ENCODE results near the gene FILIP1. TPM values are rescaled to one million over a fixed set of nuclear protein-coding genes. Genes with fewer than 3 reads are reported as not detected.

The FILIP1 gene
- total RNA-seq, 2 experiments from 2014 or later = not detected

DNA sequence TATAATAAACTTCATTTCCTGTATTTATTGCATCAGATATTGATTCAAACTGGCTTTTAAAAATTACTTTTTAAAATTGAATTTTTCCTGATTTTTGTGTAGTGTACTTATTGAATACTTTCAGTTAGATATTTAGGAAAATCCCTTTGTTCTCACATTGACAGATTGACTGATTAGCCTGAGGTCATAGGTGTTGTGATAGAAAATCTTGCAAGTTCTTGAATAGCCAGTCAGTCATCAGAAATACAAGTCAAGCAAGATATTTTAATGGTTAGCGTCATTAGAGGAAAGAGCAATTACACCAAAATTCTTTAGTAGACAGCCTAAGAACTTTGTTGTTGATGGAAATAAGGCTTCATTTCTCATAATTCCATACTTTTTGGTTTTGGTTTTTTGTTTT lies 205.6 kb downstream of the FILIP1 start:
- Histone ChIP-seq H3K4me3 (ENCODE audit: low read depth, low read length, poor library complexity, severe bottlenecking) (peak overlapping the region; percentile 94), H3K36me3 (ENCODE audit: insufficient read depth, low read length) (no peaks in the 10 kb centered on the region), H3K9me2 (ENCODE audit: insufficient read depth, low read length) (no peaks in the 10 kb centered on the region), H3K4me1 (ENCODE audit: insufficient read depth, low read length, poor library complexity, severe bottlenecking) (peaks cover 32% of the 10 kb centered on the region), H4K20me1 (ENCODE audit: insufficient read depth, low read length) (peaks cover 9% of the 10 kb centered on the region), H3K9me3 (ENCODE audit: low read length) (no peaks in the 10 kb centered on the region), H3K79me2 (ENCODE audit: insufficient read depth, low read depth, low read length) (peaks cover 49% of the 10 kb centered on the region), H3K4me2 (ENCODE audit: low read length) (peak overlapping the region; percentile 94), H2AFZ (ENCODE audit: low read length) (peak overlapping the region; percentile 84), H3K27ac (ENCODE audit: low read depth, low read length, poor library complexity, severe bottlenecking) (peak overlapping the region; percentile 33)
- no TSS peak for BruUV-seq (replicated peaks)
- POLR2A ChIA-PET = interaction anchor here (1.0 to 1.9 kb wide), 2 partner anchors 44 to 321 kb away, joined by 3 to 6 read pairs; partner anchors contain the start of gene COX7A2
- TF ChIP-seq, protein P1, sequence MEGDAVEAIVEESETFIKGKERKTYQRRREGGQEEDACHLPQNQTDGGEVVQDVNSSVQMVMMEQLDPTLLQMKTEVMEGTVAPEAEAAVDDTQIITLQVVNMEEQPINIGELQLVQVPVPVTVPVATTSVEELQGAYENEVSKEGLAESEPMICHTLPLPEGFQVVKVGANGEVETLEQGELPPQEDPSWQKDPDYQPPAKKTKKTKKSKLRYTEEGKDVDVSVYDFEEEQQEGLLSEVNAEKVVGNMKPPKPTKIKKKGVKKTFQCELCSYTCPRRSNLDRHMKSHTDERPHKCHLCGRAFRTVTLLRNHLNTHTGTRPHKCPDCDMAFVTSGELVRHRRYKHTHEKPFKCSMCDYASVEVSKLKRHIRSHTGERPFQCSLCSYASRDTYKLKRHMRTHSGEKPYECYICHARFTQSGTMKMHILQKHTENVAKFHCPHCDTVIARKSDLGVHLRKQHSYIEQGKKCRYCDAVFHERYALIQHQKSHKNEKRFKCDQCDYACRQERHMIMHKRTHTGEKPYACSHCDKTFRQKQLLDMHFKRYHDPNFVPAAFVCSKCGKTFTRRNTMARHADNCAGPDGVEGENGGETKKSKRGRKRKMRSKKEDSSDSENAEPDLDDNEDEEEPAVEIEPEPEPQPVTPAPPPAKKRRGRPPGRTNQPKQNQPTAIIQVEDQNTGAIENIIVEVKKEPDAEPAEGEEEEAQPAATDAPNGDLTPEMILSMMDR (conservative IDR thresholded peaks at IDR 0.05; ENCODE audit: low read length) = no peak
- no peak for TF ChIP-seq EZH2phosphoT487 (IDR thresholded peaks at IDR 0.05; ENCODE audit: borderline replicate concordance, low read depth, low read length)
- DNase-seq (ENCODE audit: low spot score) = no peak
- intact Hi-C loops (cut with micrococcal nuclease; ENCODE audit: unreplicated experiment) = loop anchor here (5.0 kb wide), 2 partner anchors 1636 to 1766 kb away; partner anchors contain the start of genes EEF1A1 and SLC17A5
- CTCF ChIA-PET (ENCODE audit: unreplicated experiment) = no interaction called here

DNA sequence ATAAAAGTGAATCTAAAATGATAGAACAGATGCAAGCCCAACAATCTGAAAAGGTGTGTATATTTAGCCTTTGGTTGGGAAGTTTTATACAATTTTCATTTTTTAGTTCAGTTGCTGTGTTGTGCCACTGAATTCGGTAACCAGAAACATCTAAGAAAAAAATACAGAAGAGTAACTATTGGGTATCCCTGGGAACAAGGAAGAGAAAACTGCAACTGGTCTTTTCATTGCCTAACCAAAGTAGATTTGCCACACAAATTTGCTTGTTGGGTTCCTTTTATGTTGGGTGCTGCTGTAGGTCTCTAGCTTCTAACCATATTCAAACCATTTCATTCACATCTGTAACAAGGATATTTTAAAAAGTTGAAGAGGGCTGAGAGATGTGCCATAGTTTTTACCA lies 206.2 kb downstream of the FILIP1 start:
- H3K36me3 ChIP-seq (ENCODE audit: insufficient read depth, low read length) = no peaks in the 10 kb centered on the region
- intact Hi-C loops (cut with micrococcal nuclease; ENCODE audit: unreplicated experiment) = loop anchor here (5.0 kb wide), 2 partner anchors 1635 to 1765 kb away; partner anchors contain the start of genes EEF1A1 and SLC17A5
- no peaks in the 10 kb centered on the region for H3K9me2 ChIP-seq (ENCODE audit: insufficient read depth, low read length)
- peak overlapping the region; percentile 33 for H3K27ac ChIP-seq (ENCODE audit: low read depth, low read length, poor library complexity, severe bottlenecking)
- POLR2A ChIA-PET = interaction anchor here (1.0 to 1.9 kb wide), 2 partner anchors 44 to 321 kb away, joined by 3 to 6 read pairs; partner anchors contain the start of gene COX7A2
- H3K4me3 ChIP-seq (ENCODE audit: low read depth, low read length, poor library complexity, severe bottlenecking) = peak overlapping the region; percentile 94
- BruUV-seq (replicated peaks) = no TSS peak
- H3K9me3 ChIP-seq (ENCODE audit: low read length) = no peaks in the 10 kb centered on the region
- H4K20me1 ChIP-seq (ENCODE audit: insufficient read depth, low read length) = peaks cover 15% of the 10 kb centered on the region
- H2AFZ ChIP-seq (ENCODE audit: low read length) = peak overlapping the region; percentile 84
- peaks cover 33% of the 10 kb centered on the region for H3K4me1 ChIP-seq (ENCODE audit: insufficient read depth, low read length, poor library complexity, severe bottlenecking)
- peaks cover 55% of the 10 kb centered on the region for H3K79me2 ChIP-seq (ENCODE audit: insufficient read depth, low read depth, low read length)
- CTCF ChIA-PET (ENCODE audit: unreplicated experiment) = no interaction called here
- TF ChIP-seq EZH2phosphoT487 (IDR thresholded peaks at IDR 0.05; ENCODE audit: borderline replicate concordance, low read depth, low read length) = no peak
- TF ChIP-seq, protein P1 (conservative IDR thresholded peaks at IDR 0.05; ENCODE audit: low read length) = no peak
- DNase-seq (ENCODE audit: low spot score) = peak; percentile 42
- peak overlapping the region; percentile 94 for H3K4me2 ChIP-seq (ENCODE audit: low read length)

DNA sequence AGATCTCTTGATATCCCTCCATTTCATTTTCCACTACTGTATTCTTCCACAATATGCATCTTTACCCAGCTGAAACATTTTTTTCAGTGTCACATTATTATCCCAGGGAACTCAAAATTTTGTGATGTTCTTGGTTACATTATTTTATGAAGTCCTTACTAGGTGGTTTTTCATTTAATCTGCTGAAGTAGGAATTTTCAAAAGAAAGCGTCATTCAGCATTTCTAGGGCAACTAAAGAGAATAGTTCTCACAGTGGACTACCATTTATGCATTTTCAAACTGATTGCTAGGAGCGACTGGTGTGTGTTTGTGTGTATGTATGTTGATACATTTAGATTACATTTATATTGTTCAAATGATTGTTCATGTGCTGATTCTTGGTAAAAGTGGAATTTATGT lies 206.6 kb downstream of the FILIP1 start:
- Histone ChIP-seq H3K4me2 (ENCODE audit: low read length) (peak overlapping the region; percentile 94), H3K27ac (ENCODE audit: low read depth, low read length, poor library complexity, severe bottlenecking) (peak overlapping the region; percentile 33), H4K20me1 (ENCODE audit: insufficient read depth, low read length) (peaks cover 15% of the 10 kb centered on the region), H2AFZ (ENCODE audit: low read length) (peak overlapping the region; percentile 84), H3K4me3 (ENCODE audit: low read depth, low read length, poor library complexity, severe bottlenecking) (peak overlapping the region; percentile 94), H3K9me3 (ENCODE audit: low read length) (no peaks in the 10 kb centered on the region), H3K36me3 (ENCODE audit: insufficient read depth, low read length) (no peaks in the 10 kb centered on the region), H3K9me2 (ENCODE audit: insufficient read depth, low read length) (no peaks in the 10 kb centered on the region), H3K79me2 (ENCODE audit: insufficient read depth, low read depth, low read length) (peaks cover 60% of the 10 kb centered on the region), H3K4me1 (ENCODE audit: insufficient read depth, low read length, poor library complexity, severe bottlenecking) (peaks cover 35% of the 10 kb centered on the region)
- intact Hi-C loops (cut with micrococcal nuclease; ENCODE audit: unreplicated experiment) = loop anchor here (5.0 kb wide), 2 partner anchors 1635 to 1765 kb away; partner anchors contain the start of genes EEF1A1 and SLC17A5
- DNase-seq (ENCODE audit: low spot score) = no peak
- ChIA-PET CTCF (ENCODE audit: unreplicated experiment) (no interaction called here), POLR2A (interaction anchor here (1.0 to 1.9 kb wide), 2 partner anchors 43 to 322 kb away, joined by 3 to 6 read pairs; partner anchors contain the start of gene COX7A2)
- TF ChIP-seq EZH2phosphoT487 (IDR thresholded peaks at IDR 0.05; ENCODE audit: borderline replicate concordance, low read depth, low read length) = no peak
- TF ChIP-seq, protein P1 (conservative IDR thresholded peaks at IDR 0.05; ENCODE audit: low read length) = no peak
- BruUV-seq (replicated peaks) = no TSS peak

All from OCI-LY7 (cell line).